Measurements from ENCODE around the gene CDH22.

GRCh38 chr20:46343975-46344357 lies 35.7 kb upstream of the CDH22 start:
- no peak for TF ChIP-seq POLR2AphosphoS5 (IDR thresholded peaks at IDR 0.05; ENCODE audit: low read depth, low read length)
- no peak for TF ChIP-seq TAF1 (IDR thresholded peaks at IDR 0.05; ENCODE audit: borderline replicate concordance, insufficient read depth, low read length)
- TF ChIP-seq REST (IDR thresholded peaks at IDR 0.05; ENCODE audit: insufficient read depth in 1 of 2, low read depth in 2 of 2, low read length in 2 of 2): no peak
